Activated CD8-positive, alpha-beta memory T cell treated with anti-CD3 and anti-CD28 coated beads, Interleukin-2, amount 10 ng/mL, durations not matched to agents 7 days and 5 days (primary cell): Measurements from ENCODE around the gene TMEM144. TPM values are rescaled to one million over a fixed set of nuclear protein-coding genes. Genes with fewer than 3 reads are reported as not detected.
"Not testable (repeated sequence)": the region's sequence is repeated elsewhere in the genome, so short reads cannot be mapped to it uniquely, and the experiment has no call there.

ENCODE experiments used
- ATAC-seq: fragments of 150-1000 bp; cut with Tn5 transposase; one replicate; pipeline ENCODE4 v1.10.0; 2021; ENCODE audit warnings: moderate library complexity
- CTCF ChIA-PET: fragments of 350-600 bp; sonication (Branson Sonifier 250); formaldehyde crosslinking; loops from one replicate; lab custom pipeline; 2021; ENCODE audit warnings: antibody characterized with exemption; lab: Charles Lee
- DNase-seq: peaks from one replicate; pipeline ENCODE4 v3.0.0-alpha.2; 2020
- H3K27ac Mint-ChIP-seq: one replicate; pipeline ENCODE4 v1.8.0; 2021; ENCODE audit warnings: mild to moderate bottlenecking, mixed read lengths
- H3K27me3 Mint-ChIP-seq: one replicate; pipeline ENCODE4 v1.8.0; 2021; ENCODE audit warnings: mixed read lengths
- H3K36me3 Mint-ChIP-seq: one replicate; pipeline ENCODE4 v1.8.0; 2021; ENCODE audit warnings: mild to moderate bottlenecking, mixed read lengths
- H3K4me1 Mint-ChIP-seq: one replicate; pipeline ENCODE4 v1.8.0; 2021; ENCODE audit warnings: mixed read lengths
- H3K4me3 Mint-ChIP-seq: one replicate; pipeline ENCODE4 v1.8.0; 2021; ENCODE audit warnings: mild to moderate bottlenecking, moderate library complexity, mixed read lengths
- H3K9me3 Mint-ChIP-seq: one replicate; pipeline ENCODE4 v1.8.0; 2022; ENCODE audit warnings: low read depth, mixed read lengths
- total RNA-seq, 2 experiments: library from RNA; stranded (reverse); gene quantifications; one replicate each; pipeline ENCODE4 v1.2.3, GENCODE V29; 2021

The TMEM144 gene
- total RNA-seq, 2 experiments from 2014 or later: not detected

DNA sequence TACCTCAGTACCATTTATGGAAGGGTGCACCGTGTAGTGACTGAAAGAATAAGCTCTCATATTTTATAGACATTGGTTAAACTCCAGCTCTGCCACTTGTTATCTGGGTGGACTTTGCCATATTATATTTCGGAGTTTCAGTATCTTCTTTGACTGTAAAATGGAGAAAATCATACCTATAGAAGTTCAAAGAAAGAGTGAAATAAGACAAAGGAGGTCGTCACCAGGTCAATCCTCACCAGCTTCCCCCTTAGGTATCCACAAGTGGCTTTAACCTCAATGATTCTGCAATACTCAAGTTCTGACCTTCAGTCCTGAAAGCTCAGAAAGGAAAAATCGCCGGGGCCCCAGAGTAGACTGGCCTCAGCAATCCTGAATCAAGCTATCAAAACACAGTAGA is 64.3 kb downstream of the TMEM144 start:
- H3K36me3 Mint-ChIP-seq: no peaks in the 10 kb centered on the region
- H3K9me3 Mint-ChIP-seq: no peaks in the 10 kb centered on the region
- H3K27me3 Mint-ChIP-seq: peaks cover 2% of the 10 kb centered on the region
- CTCF ChIA-PET: interaction anchor here (0.6 kb wide), 1 partner anchor 742 kb away, joined by 6 read pairs; no protein-coding TSS in a partner anchor
- no peaks in the 10 kb centered on the region for H3K4me1 Mint-ChIP-seq
- H3K27ac Mint-ChIP-seq: no peak overlapping the region
- no peak overlapping the region for H3K4me3 Mint-ChIP-seq
- DNase-seq: no peak
- ATAC-seq: no peak

DNA sequence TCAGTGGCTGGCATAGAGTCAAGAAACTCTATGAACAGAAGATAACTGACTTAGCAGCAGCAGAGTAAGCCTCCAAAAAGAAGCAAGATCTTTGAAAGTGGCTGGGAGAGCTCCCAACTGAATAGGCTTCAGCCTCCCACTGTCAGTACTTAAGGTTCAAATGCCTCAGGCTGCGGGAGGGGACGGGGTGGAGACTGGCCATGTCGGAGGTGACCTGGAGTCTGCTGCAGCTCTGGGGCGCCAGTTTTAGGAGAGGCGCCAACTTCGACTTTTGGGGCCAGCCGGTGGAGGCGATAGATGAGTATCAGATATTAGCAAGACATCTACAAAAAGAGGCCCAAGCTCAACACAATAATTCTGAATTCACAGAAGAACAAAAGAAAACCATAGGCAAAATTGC is 67.3 kb downstream of the TMEM144 start:
- Mint-ChIP-seq H3K36me3 (no peaks in the 10 kb centered on the region), H3K4me1 (no peaks in the 10 kb centered on the region), H3K4me3 (no peak overlapping the region), H3K9me3 (no peaks in the 10 kb centered on the region), H3K27me3 (peaks cover 2% of the 10 kb centered on the region), H3K27ac (no peak overlapping the region)
- no peak for DNase-seq
- ATAC-seq: no peak
- CTCF ChIA-PET: no interaction called here

DNA sequence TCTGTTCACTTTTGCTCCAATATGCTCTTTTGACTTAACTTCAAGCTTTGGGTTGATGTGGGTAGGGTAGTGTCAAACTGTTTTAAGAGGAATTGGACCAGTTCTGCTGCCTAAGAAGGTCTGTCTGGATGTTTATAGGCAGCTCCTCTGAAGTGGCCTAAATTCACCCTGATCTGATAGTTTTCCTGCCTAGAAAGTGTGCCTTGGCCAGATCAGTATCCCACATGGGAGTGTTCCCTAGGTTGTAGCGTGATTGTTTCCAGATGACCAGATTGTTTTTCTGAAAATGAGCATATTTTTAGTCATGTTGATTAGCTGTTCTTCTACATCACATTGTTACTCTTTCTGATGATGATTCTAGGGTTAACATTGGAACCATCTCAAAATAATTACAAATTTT is 68.8 kb downstream of the TMEM144 start:
- H3K4me1 Mint-ChIP-seq, H3K9me3 Mint-ChIP-seq, H3K36me3 Mint-ChIP-seq, DNase-seq, H3K27ac Mint-ChIP-seq, H3K27me3 Mint-ChIP-seq, CTCF ChIA-PET, ATAC-seq, H3K4me3 Mint-ChIP-seq: not testable (repeated sequence)

DNA sequence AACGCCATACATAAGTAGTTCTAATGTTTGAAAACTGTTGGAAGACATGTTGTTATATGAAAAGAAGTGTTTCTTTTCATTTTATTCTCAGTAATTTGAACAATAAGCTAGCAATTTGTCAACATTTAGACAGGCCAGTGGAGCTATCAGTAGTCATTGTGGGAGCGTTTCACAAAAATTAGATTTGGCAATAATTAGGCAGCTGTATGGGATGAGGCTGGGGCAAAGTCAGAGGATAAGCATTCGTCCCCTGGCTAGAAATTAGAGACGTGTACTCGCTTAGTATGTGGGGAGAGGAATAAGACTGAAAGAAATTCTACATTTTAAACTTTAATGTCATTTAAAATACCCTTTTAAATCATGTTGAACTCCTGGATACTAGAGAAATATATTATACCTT is 70.6 kb downstream of the TMEM144 start:
- H3K36me3 Mint-ChIP-seq: no peaks in the 10 kb centered on the region
- no peak overlapping the region for H3K4me3 Mint-ChIP-seq
- no peaks in the 10 kb centered on the region for H3K4me1 Mint-ChIP-seq
- H3K27me3 Mint-ChIP-seq: peaks cover 2% of the 10 kb centered on the region
- CTCF ChIA-PET: no interaction called here
- ATAC-seq (no peak), DNase-seq (no peak)
- no peaks in the 10 kb centered on the region for H3K9me3 Mint-ChIP-seq
- H3K27ac Mint-ChIP-seq: no peak overlapping the region

DNA sequence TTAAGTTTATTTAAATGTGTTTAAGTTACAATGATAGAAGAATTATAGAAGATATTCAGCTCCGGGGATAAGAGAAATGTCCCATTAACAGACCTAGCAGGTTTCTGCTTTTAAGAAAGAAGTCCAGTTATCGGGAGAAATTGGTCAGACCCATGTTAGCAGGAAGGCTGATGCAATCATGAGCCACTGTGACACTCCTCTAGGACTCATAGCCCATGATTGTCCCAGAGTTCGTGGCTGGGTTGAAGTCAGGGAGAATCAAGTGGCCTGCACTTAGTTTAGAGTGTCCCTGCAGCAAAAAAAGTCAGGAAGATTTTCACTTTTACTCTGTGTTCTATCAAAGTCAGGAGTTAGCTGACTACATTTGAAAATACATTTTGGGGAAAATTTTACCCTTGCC is 72.0 kb downstream of the TMEM144 start:
- Mint-ChIP-seq H3K36me3 (no peaks in the 10 kb centered on the region), H3K4me3 (no peak overlapping the region), H3K4me1 (no peaks in the 10 kb centered on the region), H3K27me3 (no peaks in the 10 kb centered on the region), H3K27ac (no peak overlapping the region), H3K9me3 (no peaks in the 10 kb centered on the region)
- DNase-seq (no peak), ATAC-seq (no peak)
- CTCF ChIA-PET: no interaction called here

DNA sequence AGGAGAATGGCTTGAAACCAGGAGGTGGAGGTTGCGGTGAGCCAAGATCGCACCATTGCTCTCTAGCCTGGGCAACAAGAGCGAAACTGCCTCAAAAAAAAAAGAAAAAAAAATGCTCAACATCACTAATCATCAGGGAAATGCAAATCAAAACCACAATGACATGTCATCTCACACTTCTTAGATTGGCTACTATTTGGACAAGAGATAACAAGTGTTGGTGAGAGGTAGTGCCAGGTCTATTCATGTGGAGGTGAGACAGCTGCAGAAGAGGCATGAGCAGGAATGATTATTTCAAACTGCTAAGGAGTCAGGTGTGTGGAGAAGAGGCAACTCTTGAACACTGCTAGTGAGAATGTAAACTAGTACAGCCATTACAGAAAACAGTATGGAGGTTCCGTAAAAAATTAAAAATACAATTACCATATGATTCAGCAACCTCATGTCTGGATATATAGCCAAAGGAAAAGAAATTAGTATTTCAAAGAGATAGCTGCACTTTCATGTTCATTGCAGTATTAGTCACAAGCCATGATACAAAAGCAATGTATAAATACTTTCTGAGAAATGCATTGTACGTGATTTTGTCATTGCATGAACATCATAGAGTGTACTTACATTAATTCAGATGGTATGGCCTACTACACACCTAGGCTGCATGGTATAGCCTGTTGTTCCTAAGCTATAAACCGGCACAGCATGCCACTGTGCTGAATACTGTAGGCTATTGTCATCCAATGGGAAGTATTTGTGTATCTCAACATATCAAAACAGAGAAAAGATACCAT is 75.3 kb downstream of the TMEM144 start:
- Mint-ChIP-seq H3K4me1 (no peaks in the 10 kb centered on the region), H3K9me3 (no peaks in the 10 kb centered on the region), H3K4me3 (no peak overlapping the region), H3K27ac (no peak overlapping the region), H3K27me3 (no peaks in the 10 kb centered on the region), H3K36me3 (no peaks in the 10 kb centered on the region)
- ATAC-seq: no peak
- no peak for DNase-seq
- CTCF ChIA-PET: no interaction called here

DNA sequence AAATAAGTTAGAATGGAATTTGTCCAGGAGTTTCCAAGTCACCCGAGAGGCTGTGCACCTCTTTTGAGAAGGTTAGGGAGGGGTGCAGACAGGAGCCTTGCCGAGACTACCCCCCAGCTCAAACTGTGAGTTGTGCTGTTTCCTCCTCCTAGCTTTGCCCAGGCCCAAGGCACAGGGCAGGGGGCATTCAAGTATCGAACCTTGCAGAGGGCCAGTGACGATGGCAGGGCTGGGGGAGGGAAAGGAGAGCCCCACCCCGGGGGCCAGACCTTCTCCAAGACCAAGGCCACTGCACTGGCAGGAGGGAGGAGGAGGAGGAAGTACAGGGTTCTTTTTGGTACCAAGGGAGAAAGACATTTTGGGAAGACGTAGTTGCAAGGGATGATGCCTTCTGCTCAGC is 80.6 kb downstream of the TMEM144 start:
- CTCF ChIA-PET: no interaction called here
- DNase-seq: no peak

DNA sequence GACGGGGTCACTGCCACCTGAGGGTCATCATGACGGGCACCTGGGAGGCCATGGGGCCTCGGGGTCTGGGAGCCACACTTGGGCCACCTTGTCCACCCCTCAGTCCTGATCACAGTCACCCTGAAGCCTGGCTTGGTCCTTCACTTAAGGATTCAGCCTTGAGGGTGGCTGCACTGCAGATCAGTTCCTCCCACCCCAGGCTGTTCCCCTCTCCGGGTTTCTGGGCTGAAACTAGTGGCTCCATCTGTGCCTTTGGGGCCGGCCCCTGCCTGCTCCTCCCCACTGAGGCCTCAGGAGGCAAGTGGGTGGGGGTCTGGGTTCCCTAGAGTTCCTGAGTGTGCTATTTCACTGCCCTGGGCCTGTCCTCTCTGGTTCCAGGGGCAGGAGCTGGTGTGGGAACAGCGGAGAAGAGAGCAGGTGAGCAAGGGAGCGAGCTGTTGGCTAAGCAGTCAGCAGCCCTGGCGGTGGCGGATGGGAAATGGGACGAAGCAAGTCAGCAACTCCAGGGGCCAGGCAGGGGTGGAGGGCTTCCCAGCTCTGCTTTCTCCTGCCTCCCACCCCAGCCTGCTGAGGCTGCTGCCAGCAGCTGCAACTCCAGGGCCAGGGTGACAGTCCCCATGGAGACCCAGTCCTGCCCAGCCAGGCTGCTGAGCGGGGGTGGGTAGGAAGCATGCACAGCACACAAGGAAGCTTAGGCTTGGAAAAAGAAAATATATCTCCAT is 81.2 kb downstream of the TMEM144 start:
- CTCF ChIA-PET: no interaction called here
- H3K4me3 Mint-ChIP-seq: no peak overlapping the region
- ATAC-seq (no peak), DNase-seq (no peak)
- H3K9me3 Mint-ChIP-seq: no peaks in the 10 kb centered on the region
- H3K4me1 Mint-ChIP-seq: no peaks in the 10 kb centered on the region
- H3K27ac Mint-ChIP-seq: no peak overlapping the region
- H3K36me3 Mint-ChIP-seq: no peaks in the 10 kb centered on the region
- H3K27me3 Mint-ChIP-seq: no peaks in the 10 kb centered on the region

More for the DNA sequence above, 80.6 kb downstream of the TMEM144 start:
- H3K36me3 Mint-ChIP-seq: no peaks in the 10 kb centered on the region
- no peaks in the 10 kb centered on the region for H3K4me1 Mint-ChIP-seq
- H3K4me3 Mint-ChIP-seq: no peak overlapping the region
- no peaks in the 10 kb centered on the region for H3K27me3 Mint-ChIP-seq
- no peaks in the 10 kb centered on the region for H3K9me3 Mint-ChIP-seq
- no peak overlapping the region for H3K27ac Mint-ChIP-seq
- ATAC-seq: no peak

DNA sequence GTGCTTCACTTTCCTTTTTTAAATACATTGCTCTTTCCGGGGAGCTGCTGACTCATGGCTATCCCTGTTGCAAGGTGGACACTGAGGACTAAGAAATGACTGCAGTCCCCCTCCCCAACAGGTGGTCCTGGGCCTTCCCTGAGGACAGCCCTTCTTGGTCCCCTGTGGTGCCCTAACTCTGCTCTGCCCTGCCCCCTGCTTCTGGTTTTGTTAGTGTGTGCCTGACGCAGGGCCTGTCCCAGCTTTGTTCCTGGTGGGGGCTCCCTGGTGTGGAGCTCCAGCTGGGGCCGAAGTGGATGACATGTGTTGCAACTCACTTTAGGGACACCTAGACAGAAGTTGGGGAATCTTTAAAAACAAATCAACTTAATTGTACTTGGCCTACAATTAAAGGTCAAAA is 81.9 kb downstream of the TMEM144 start:
- H3K36me3 Mint-ChIP-seq: no peaks in the 10 kb centered on the region
- ATAC-seq: no peak

DNA sequence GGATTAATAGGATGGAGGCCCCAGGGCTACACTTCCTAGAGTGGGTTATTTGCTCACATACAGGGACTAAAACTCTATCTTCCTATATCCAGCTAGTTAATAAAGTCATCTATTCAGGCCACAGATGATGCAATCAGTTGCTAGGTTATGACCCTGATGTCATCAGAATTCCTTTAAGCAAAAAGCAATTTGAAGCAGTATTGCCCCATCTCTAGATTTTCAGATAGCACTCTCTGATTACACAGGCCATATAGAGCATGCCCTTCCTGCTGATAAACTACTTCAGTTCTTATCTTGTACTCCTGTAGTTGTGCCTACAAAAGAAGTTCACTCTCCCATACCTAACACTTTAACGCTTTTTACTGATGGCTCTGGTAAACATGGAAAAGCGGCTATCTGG is 84.8 kb downstream of the TMEM144 start:
- no peaks in the 10 kb centered on the region for H3K4me1 Mint-ChIP-seq
- no peak overlapping the region for H3K27ac Mint-ChIP-seq
- no peak overlapping the region for H3K4me3 Mint-ChIP-seq
- H3K27me3 Mint-ChIP-seq: no peaks in the 10 kb centered on the region
- H3K9me3 Mint-ChIP-seq: no peaks in the 10 kb centered on the region
- ATAC-seq (no peak), DNase-seq (no peak)
- H3K36me3 Mint-ChIP-seq: no peaks in the 10 kb centered on the region
- CTCF ChIA-PET: no interaction called here

More for the DNA sequence above, 81.9 kb downstream of the TMEM144 start:
- H3K4me3 Mint-ChIP-seq: no peak overlapping the region
- no peak for DNase-seq
- CTCF ChIA-PET: no interaction called here
- H3K9me3 Mint-ChIP-seq: no peaks in the 10 kb centered on the region
- no peaks in the 10 kb centered on the region for H3K4me1 Mint-ChIP-seq
- no peaks in the 10 kb centered on the region for H3K27me3 Mint-ChIP-seq
- no peak overlapping the region for H3K27ac Mint-ChIP-seq

DNA sequence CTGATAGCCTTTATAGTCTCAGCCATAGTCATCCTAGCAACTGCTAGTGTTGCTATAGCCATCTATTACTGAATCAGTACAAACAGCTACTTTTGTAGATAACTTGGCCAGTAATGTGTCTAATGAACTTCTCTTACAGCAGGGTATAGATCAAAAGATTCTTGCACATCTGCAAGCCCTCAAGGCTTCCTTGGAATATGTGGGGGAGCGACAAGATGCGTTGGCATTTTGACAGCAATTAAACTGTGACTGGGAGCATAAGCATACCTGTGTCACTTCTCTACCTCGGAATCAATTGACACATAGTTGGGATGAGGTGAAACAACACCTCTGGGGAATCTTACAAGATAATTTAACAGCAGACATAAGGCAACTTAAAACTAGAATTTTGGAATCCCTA is 87.6 kb downstream of the TMEM144 start:
- H3K9me3 Mint-ChIP-seq: no peaks in the 10 kb centered on the region
- no peak for DNase-seq
- H3K4me1 Mint-ChIP-seq: no peaks in the 10 kb centered on the region
- no peak overlapping the region for H3K27ac Mint-ChIP-seq
- ATAC-seq: no peak
- H3K27me3 Mint-ChIP-seq: no peaks in the 10 kb centered on the region
- H3K4me3 Mint-ChIP-seq: no peak overlapping the region
- CTCF ChIA-PET: no interaction called here
- H3K36me3 Mint-ChIP-seq: no peaks in the 10 kb centered on the region

DNA sequence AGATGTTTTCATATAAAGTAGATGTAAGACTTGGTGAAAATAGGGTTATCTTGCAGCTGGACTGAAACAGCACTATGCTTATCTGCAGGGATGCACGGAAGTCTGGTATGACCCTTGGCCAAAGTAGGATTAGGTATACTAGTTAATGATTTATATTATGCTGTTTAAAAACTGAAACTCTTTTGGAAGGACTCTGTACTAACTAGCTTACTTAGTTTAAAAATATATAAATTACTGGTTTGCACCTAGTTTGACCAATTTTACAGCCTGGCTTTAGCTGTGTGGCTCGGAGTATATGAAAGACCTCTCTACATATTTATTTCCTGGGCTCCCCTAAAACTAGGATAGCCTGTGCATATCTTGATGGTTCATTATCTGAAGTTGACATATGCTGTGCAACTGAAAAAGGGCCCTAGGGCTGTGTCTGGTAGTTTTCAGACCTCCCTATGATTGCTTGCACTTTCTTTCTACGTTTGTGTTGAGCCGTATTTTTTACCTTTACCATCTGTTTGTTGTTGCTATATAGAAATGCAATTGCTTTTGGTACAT is 89.2 kb downstream of the TMEM144 start:
- Mint-ChIP-seq H3K4me3 (no peak overlapping the region), H3K36me3 (no peaks in the 10 kb centered on the region), H3K4me1 (no peaks in the 10 kb centered on the region), H3K9me3 (no peaks in the 10 kb centered on the region), H3K27me3 (no peaks in the 10 kb centered on the region), H3K27ac (no peak overlapping the region)
- CTCF ChIA-PET: no interaction called here
- ATAC-seq (no peak), DNase-seq (no peak)

DNA sequence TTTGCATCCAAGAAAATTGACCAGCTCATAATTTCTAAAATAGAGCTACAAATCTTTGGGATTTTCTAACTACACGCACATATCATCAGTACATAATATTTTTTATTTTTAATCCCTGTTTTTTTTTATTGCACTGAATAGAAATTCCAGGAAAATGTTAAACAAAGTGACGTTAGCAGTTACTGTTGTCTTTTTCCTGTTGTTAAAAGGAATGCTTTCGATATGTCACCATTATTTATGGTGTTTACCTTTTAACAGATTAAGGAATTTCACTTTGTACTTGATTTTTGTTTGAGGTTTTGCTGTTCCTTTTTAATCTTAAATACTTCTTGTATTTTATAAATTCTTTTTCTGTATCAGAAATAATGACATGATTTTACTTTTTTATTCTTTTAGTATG is 89.7 kb downstream of the TMEM144 start:
- ATAC-seq: no peak
- H3K4me1 Mint-ChIP-seq: no peaks in the 10 kb centered on the region
- H3K9me3 Mint-ChIP-seq: no peaks in the 10 kb centered on the region
- CTCF ChIA-PET: no interaction called here
- no peak overlapping the region for H3K27ac Mint-ChIP-seq
- H3K27me3 Mint-ChIP-seq: no peaks in the 10 kb centered on the region
- H3K4me3 Mint-ChIP-seq: no peak overlapping the region
- no peaks in the 10 kb centered on the region for H3K36me3 Mint-ChIP-seq
- DNase-seq: no peak
